Fibroblast of skin of right quadriceps (primary cell): Measurements from ENCODE around the gene GALNT7.

ENCODE experiments used
- DNase-seq: peaks from one replicate; pipeline ENCODE4 v3.0.0-alpha.2; 2013

GALNT7 gene

DNA sequence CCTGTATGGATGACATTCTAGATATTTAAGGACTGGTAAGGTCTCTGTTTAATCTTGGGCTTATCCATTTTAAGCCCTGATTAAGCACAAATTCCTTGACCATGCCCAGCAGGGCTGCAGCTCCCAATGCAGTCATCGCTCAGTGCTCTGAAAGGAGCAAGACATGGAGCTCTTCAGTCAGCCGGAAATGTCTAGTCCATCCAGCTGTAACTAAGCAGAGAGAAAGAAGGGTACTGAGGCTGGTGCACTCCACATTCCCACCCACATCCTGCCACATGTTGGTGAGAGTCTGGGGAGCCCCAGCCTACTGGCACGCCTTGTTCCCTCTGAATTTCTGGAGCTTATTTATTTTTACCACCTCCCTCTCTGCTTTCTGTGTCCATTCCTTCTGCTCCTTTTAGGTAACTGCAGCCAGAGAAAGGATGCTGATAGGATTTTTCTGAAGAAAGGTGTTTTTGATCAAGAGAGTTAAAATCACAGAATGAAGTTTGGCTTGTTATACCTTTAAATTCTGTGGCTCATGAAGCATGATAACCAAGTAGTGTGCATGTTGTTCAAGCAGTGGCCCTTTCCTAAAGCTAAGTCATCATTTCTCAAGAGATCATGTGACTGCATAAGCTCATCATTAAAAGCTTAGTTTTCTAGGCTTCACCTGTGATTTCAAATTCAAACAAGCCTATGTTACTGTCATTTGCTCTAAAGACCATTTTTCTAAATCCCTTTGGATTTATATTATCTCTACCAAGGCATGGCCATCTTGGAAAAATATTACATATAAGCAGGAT, 74.0 kb downstream of the GALNT7 start:
- no peak for DNase-seq

DNA sequence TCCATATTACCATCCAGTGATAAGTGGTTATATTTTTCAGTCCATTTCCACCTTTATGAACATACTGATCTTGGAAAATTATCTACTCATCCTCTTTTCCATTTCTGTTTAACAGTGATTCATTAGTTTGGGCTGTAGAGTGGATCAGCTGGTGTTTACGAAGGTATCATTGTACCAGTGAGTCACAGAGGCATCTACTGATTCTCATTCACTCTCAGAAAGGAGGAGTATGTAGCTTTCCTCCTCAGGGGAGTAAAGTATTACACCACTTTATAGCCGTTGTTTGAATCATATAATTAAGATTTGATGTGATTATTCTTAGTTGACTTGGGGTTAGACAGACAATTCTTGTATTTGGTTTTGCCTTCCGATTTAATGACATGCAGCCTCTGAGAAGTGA, 74.7 kb downstream of the GALNT7 start:
- peak; percentile 72 for DNase-seq

DNA sequence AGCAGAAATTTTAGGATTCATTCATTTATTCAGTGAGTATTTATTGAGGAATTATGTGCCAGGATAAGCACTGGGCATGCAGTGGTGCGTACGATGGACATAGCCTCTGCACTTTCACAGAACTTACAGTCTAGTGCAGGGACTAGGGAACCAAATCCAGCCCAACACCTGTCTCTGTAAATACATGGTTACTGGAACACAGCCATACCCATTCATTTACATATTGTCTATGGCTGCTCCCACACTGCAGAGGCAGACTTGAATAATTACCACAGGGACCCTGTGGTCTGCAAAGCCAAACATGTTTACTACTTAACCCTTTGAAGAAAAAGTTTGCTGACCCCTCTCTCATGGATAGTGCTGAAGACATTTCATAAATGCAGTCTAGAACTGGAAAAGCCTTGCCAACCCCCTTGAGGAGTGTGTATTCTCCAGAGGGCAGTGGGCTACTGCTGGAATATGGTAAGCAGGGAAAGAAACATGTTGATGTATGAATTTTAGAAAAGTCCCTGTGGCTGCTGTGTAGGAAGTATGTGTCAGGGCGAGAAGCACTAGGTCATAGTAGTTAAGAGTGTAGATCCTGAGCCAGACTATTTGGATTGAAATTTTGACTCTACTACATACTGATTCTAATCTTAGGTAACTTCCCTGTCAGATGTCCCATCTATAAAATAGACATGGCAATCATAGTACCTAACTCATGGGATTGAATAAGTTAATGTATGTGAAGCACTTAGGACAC, 75.5 kb downstream of the GALNT7 start:
- no peak for DNase-seq

DNA sequence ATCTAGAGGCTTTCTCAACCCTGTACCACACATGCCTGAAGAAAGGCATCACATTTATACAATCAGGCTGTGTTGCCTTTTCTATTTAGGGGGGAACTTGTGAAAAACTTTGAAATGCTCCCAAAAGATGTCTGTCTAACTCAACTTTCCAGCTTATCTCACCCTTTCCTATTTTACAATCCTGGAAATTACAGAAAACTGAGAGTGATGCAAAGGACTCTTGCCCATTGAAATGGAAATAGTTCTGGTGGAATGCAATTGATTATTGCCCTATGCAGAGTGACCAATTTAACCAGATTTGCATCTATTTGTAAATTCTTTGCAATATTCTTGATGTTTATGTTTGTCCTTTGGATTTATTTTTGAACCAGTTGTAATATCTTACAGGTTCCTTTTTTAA, 77.3 kb downstream of the GALNT7 start:
- no peak for DNase-seq

DNA sequence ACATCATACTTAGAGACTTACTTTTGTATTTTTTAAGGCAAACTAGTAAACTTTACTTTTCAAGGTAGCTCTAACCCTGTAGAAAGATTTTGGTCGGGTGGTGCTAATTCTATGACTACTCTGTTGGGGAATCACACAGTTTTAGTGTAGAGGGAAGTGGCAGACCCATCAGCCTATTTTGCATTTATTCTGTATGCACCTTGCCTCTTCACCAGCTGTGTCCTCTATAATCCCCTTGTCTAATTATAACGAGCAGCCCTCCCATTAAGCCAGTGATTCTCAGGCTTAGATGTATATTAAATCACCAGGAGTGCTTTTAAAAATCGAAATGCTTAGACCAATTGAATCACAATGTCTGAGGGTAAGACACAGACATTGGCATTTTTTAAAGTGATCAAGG, 78.1 kb downstream of the GALNT7 start:
- DNase-seq: no peak

DNA sequence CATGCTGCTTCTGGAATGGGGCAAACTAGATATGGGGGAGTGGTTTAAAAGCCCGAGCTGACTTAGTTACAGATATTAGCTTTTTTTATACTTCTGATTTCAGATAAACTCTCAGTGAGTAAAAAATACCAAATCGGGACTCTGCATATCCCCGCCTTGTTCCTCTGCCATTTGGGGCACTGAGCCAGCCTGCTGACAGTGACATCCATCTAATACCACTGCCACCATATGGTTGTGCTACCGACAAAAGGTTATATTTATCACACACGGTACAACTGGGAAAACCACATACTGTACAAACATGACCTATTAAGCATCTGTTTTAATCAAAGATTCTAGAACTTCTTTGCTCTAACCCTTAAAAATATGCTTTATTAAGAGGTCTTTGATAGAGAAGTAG, 78.7 kb downstream of the GALNT7 start:
- no peak for DNase-seq

DNA sequence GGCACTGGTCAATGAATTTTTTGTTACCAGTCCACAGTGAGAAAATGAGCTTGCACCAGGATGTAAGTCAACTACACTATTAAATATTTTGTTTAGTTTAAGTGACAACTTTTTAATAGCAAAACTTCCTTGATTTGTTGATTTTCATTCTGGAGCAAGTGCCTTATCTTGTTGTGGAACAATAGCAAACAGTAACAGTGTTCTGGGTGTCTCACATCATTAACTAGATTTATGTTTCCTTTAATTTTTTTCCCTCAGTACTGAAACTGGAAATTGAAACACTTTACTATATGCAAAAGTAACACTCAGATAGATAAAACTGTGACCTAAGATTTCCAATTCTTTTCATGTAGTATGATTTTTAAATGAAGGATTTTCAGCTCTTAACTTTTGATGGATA, 80.1 kb downstream of the GALNT7 start:
- DNase-seq: no peak

DNA sequence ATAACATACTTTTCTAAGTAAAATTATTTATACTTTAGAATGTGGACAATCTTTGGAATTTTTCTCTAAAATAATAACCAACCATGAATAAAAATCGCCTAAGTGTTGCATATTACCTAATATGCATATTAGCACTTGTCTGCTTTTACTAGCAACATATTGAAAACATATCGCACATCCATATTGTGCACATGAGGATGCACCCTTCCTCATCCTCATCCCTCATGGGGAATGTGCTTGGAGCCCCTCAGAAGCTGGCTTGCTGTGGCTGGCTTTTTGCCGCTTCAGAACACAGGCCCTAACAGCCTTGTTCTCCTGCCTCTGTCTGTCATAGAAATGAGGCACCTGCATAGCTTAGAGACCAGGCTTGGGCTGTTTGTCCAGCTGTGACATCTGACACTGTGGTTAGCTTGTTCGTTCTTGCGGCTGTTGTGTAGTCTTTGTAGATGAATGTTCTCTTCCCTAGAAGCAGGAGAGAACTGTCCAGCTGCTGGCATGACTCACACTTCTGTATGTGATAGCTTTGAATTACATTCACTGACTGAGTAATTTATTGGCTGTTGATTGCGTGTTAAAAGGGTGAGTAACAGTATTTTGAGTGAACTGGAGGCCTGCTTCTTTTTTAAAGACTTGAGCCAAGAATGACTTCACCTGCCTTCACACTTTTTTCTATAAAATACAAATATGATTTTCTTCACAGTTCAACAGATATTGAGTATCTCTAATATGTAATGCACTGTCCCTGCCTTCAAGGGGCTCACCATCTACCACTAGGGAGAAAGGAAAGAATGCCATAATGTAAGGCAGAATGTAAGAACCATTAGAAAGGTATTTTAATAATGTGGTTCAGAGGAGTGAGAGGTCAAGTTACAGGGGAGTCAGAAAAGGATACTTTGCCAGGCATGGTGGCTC, 83.7 kb downstream of the GALNT7 start:
- peak; percentile 99 for DNase-seq

DNA sequence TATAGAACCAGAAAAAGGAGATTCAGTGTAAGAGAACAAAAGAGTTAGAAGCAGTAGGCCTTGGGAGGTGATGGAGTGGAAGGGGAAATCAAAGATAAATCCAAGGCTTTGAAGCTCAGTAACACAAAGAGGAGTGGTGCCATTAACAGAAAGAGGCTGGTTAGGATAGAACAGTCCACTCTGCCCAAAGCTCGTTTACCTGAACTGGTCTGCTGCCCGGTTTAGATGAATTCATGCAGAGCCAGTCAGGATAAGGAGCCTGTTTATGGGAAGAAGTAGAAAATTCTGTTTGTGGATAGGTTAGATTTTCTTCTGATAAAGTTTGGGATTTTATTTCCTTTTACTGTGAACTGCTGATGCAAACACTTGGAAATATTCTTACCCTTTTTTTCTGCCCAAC, 85.0 kb downstream of the GALNT7 start:
- DNase-seq: no peak

DNA sequence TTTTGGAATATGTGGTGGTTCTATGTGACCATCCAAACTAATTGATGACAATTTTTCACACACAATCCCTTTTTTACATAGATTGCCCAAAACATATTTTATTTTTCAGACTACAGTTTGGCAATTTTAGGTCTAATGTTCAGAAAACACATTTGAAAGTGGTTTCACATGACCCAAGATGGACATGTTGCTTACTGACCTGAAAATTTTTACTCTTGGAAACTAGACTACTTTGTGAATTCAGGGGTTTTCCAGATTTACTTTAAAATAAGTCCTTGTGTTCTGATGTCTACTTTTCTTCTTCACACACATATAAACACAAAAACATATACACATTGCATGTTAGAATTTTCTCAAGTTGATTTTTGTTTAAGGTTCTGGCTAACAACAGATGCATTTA, 86.0 kb downstream of the GALNT7 start:
- no peak for DNase-seq

DNA sequence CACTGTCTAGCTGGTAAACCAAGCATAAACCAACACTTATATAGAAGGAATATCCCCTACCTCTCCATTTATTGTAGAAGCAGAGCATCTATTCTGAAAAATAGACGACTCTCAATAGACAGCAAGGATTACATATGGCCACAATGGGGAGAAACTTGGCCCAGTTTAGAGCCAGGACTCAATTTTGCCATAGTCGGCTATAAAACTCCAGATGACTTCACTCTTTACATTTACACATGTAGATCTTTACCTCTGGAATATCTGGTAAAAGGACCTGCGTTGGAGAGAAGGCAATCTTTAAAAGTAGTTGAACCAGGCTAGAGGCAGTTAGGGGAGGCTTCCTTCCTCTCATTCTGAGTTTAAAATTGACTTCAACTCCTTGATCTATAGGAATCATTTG, 88.2 kb downstream of the GALNT7 start:
- DNase-seq: no peak

DNA sequence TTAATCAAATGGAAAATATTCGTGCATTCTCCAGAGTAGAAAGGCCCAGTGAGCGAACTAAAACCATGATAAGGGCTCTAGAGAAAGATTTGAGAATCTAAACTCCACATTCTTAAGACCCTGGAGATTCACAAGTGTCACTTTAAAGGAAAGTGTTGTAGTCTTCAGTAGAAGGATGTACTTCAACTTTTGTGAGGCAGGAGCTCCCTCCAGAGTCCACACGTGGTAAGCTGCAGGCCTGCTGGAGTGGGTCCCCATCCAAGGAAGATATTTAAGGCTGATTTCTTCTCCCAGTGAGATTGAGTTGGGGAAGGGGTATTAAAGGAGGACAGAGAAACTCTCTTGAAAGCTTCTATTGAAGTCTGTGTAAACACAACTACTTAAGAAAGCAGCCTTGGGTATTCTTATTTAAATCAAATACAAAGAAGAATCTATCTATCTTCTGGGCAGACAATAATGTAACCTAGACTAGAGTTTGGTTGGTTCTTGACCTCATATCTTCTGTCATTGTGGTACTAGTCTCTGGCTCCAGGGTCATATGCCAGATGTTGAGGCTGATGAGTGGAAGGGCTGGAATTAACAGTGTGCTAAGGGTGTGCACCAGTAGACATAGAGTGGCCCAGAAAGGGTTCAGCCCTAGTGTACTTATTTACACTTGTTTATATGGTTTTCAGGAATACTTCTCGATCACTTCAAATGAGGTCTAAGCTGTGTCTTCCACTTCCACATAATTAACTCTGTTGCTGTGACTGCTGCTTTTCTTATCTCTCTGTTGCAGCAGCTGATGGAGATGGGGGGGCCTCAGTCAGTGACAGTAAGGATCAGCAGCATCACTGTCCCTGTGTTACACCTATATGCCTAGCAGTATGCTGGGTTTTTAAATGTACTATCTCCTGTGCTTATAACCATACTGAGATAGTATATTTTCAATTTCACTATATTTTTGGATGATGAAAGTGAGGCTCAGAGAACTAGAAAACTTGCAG, 89.4 kb downstream of the GALNT7 start:
- DNase-seq: peak; percentile 61

DNA sequence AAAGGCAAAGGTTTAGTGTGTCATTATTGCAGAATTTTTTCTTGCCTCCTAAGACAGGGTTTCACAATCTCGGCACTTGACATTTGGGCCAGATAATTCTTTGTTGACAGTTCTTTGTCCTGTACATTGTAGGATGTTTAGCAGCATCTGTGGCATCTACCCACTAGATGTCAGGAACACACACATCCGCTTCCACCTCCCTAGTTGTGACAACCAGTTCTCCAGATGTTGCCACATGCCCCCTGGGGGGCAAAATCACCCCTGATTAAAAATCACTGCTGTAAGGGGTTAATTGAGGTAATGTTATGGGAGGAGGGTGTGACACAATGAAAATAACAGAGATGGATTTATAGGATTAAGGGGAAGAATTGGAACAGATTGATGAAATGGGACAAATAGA, 90.3 kb downstream of the GALNT7 start:
- DNase-seq: no peak

DNA sequence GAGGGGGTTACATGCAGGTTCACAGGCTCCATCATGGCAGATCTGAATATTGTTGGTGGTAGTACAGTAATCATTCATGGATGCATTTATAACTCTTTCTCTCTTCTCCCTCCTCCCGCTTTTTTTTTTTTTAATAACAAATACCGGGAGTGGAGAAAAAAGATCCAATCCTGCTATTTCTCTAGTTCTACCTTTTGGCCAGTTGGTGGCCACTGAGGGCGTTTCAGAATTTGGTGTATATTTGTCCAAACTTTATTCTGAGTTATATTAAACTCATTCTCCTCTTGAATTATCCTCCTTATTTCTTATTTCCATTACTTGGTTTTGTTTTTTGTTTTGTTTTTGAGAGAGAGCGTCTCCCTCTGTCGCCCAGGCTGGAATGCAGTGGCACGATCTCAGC, 90.7 kb downstream of the GALNT7 start:
- no peak for DNase-seq

DNA sequence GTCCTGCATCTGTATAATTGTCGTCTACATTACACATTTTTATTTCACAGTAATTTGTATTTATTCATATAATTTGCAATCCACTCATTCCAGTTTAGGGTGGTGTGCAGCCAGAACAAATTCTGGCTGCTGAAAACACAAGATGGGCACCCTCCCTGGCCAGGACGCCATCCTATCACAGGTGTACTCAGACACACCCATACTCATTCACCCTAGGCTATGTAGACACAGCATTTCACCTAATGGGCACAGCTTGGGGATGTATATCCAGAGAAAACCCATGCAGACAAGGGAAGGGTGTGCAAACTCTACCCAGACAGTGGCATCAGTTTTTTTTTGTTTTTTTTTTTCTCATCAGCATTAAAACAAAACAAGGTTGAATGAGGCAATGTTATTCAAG, 92.4 kb downstream of the GALNT7 start:
- no peak for DNase-seq

DNA sequence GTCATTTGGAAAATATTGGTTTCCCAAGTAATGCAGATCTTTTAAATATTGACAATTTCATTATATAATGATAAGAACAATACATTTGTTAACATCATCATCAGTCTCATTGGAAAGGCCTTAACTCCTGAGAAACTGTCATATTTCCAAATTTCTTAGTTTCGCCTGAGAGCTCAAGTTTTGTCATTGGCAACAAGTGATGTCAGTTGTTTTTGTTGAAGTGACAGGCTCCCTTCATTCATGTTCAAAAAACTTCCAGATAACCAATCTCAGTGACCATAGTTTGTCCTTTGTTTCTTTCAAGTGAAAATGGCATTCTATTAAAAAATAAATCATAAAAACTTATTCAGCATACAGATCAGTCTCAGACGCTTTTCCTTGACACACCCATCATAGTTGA, 93.8 kb downstream of the GALNT7 start:
- DNase-seq: no peak

DNA sequence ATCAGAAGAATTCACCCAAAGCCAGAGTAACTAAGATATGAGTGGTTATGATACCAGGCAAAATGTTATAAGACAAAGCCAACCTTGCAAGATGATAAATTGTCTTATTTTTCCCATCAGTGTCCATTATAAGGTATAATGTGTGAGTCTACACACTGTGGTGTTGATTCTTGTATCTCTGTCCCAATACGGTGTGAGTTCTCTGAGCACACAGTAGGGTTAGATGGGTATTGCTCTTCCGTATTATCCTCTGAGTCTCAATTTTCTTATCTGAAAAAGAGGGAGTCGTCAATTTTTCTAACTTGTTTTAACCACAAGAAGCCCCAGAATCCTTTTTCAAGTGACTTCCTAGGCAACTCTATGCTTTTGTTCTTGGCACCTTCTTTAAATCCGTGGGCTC, 95.6 kb downstream of the GALNT7 start:
- no peak for DNase-seq

DNA sequence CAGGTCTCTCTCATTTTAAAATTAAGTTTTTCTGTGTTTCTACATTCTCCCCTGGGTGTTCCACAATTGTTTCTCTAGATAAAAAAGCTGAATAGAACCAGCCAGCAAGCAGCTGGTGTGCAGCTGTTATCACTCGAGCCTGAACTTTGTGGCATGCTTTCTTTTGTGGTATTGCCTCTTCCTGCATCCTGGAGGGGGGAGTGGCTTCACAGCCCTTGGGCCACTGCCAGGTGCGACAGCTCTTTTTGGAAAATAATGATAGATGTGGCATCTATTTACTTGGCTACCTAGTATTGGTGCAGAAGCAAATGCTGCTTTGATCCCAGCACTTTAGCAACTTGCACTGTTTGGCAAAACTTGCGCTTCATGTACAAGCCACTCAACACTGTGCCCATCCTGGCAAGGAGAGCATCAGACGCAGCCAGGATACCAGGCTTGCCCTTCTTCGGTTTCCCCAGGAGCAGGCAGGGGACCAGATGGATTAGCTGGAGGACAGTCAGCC, 96.1 kb downstream of the GALNT7 start:
- peak; percentile 55 for DNase-seq

DNA sequence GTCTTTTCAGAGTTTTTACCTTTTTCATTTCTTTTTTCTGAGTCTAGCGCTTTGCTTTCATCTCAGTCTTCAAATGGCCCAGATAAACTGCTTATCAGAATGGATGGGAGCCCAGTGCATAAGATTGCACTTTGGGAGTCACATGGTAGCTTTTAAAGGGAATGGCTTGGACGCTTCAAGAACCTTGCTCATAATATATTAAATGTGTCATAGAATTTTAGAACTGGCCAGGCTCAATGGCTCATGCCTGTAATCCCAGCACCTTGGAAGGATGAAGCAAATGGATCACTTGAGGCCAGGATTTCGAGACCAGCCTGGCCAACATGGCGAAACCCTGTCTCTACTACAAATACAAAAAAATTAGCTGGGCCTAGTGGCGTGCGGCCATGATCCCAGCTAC, 97.1 kb downstream of the GALNT7 start:
- DNase-seq: no peak

DNA sequence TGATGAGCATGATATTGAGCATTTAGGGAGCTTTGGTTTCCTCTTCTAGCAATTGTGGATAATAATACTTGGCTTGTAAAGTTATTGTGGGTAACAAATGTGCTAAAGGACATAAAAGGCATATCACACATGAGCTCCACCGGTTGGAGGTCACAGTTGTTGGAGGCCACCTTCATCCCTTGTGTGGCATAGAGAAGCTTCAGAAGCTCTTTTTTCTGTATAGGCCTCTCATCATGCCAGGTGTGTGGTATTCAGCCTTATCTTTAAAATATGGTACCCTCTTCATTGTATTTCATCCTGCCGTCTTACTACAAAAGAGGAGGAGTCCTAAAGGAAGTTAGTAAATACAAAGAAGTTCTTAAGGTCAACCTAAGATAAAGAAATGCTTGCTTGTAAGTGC, 99.1 kb downstream of the GALNT7 start:
- no peak for DNase-seq

DNA sequence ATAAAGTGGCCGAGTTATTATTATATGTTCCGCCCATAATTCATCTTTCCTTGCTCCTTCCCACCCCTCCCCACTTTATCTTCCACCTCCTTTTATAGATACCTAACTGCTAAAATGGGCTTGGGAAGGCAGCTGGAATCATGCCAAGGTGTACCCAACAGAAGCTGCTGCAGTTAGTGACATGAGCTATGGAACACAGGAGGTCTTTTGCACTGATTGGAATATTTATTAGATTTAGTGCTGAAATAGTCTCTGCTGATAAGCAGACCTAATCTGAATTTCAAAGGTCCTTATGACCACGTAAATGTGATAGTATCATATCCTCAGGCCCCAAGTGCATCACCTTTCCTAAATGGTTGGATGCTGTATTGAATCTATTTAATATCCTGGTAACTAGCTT, 100.7 kb downstream of the GALNT7 start:
- no peak for DNase-seq
